Hippocampal formation (tissue), 2 donors: ENCODE measurements around the gene LDLRAD3.
"Not testable (repeated sequence)": the region's sequence is repeated elsewhere in the genome, so short reads cannot be mapped to it uniquely, and the experiment has no call there.

Experiments
- DNase-seq, 2 donors: peaks; one replicate each; lab custom pipeline; 2025; lab: John Stamatoyannopoulos, UW

Gene LDLRAD3

DNA sequence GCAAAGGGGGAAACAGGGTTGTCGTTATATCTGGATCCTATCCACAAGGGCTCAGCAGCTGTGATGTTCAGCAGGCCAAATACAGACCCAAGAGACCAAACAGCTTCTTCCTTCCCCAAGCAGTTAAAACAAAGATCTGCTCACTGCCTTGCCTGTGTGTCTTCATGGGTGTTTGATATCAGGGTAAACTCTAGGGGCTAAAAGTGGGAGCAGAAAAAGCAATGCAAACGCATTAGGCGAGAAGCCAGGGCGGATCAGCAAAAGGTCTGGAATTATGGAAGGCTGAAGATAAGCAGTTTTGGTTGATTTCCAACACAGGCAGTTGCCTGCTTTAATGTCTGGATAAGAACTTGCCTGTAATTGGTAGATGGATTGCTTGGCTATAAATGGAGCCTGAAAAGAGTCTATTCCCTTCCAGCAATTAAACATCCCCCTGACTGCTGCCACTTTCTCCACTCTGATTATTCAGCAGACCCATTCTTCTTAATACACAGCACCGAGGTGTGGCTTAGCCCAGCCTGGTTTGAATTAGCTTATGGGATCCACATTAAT, 219.1 kb downstream of the LDLRAD3 start:
- no peak for DNase-seq

DNA sequence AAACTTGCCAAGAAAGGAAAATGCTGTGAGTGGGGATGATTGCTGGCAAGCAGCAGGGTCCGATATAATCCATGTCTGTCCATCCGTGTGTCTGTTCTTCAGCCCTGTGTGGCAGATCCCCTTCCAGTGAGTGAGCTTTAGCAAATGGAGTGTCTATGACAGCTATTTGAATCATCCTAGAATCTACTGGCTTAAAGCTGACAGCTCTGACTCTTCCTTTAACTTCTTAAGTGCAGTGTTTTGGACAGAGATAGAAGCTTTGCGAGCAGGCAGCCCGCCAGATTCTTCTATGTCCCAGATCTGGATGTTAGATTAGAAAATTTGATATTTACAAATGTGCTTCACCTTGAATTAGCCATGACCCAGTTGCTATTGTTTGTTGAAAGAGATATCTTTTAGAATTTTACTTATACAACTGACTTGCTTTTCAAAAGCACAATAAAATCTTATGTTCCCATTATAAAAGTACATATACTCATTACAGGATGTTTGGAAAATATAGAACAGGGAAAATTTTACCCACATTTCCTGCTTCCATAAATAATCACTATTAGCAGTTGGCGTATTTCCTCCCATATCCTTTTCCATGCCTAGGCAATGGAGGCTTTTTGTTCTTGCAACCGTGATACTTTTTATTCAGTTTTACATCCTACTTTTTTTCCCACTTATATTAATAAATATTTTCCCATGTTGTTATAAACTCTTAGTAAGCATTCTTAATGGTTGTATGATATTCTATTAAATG, 220.8 kb downstream of the LDLRAD3 start:
- no peak for DNase-seq

DNA sequence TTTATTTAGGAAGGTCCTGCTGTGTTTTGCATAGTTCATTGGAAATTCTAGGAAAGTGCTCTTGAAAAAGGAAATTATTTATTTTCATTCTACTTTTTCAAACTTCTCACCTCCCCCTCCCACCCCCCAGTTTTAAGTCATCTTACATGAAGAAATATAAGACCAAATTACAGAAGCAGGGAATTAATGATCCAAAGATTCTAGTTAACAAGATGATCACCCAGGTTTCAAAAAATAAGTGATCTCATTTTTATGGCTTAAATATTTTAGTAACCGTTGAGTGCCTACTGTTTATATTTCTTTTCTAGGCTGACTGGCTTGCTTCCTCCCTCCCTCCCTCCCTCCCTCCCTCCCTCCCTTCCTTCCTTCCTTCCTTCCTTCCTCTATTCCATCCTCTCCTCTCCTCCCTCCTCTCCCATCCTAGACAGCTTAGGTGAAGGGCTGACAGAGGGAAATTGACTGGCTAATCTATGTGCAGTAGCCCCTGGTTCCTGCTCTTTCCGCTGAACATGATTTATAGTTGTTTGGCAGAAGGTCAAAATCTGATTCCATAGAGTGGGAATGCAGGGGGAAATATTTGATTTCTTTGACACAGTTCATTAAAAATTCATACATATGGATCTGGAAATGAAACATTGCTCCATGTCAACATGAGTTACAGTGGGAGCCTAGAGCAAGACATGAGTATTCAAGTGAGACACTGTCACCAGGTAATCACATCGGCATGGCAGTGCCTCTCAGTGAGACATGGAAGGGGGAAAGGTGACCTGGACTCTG, 221.9 kb downstream of the LDLRAD3 start:
- DNase-seq, result no peak

DNA sequence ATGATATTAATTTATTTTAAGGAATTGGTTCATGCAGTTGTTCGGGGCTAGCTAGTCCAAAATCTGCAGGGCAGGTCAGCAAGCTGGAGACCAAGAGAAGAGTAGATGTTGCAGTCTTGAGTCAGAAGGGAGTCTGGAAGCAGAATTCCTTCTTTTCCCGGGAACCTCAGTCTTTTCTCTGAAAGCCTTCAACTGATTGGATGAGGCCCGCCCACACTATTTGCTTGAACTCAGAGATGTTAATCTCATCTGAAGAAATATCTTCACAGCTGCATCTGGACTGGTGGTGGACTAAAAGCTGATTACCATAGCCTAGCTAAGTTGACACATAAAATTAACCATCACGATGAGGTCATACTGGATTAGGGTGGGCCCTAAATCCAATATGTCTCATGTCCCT, 223.2 kb downstream of the LDLRAD3 start:
- DNase-seq, result no peak

DNA sequence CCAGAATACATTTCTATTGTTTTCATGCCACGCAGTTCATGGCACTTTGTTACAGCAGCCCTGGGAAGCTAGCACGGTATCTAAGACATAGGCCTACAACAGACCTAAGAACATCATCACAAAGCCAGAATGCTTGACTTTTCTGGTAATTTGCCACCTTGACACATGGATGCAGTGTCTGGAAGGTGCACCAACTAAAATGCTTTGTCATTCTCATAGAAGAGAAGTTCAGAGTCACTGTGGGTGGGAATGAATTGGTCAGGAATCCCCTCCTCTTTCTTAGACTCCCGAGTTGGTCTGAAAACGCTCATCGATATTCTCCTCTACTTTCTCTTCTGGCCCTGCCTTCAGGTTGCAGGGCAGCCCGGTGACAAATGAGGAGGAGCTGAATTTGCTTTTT, 223.9 kb downstream of the LDLRAD3 start:
- DNase-seq, result no peak

DNA sequence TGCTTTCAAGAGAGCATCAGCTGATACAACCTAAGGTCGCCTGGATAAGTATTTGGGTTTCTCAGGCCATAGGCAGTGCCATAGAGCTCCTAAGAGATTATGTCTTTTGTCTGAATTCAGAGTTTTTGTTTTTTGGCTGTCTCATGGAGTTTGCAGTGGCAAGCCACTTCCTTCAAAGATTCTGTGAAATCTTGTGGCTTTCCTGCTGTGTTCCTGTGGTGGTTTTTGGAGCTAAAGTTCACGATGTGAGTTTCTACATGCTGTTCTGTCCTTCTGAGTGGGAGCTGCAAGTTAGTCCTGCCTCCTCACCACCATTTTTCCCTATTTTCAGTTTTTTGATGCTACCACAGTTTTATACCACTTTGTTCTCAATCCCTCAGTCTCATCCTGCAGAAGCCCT, 234.0 kb downstream of the LDLRAD3 start:
- DNase-seq, result no peak

DNA sequence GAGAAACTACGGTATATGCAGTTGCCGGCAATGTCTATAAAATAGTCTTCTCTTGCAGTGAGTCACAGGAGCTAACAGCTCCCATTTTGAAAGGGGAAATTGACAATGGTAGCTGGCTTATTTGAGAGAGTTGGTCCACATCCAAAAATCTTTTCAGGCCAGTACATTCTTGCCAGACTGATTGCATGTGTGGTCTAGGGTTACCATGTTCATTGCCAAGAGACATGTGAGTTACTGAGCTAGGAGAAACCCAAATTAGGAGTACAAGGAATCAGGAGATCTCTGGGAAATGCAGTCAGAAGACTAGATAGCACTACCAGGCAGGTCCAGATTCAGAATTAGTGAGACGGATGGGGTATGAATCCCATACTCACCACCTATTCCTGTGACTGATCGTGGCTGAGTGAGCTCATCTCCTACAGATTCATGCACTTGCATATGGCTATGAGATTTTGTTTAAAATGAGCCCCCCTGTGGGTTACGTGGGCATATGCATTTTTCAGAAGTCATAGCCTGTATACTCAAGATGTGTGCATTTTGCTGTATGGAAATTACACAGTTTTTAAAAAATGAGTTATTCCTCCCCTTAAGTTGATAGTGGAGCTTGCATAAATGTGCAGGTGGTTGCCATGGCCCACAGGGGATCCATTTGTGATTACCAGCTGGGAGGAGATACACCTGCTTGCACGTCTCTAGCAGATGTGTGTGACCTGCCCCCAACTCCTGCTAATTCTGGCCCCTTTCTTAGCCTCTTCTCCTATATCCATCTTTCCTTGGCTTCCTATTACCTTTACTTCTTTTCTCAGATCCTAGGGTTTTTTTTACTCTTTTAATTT, 242.7 kb downstream of the LDLRAD3 start:
- no peak for DNase-seq

DNA sequence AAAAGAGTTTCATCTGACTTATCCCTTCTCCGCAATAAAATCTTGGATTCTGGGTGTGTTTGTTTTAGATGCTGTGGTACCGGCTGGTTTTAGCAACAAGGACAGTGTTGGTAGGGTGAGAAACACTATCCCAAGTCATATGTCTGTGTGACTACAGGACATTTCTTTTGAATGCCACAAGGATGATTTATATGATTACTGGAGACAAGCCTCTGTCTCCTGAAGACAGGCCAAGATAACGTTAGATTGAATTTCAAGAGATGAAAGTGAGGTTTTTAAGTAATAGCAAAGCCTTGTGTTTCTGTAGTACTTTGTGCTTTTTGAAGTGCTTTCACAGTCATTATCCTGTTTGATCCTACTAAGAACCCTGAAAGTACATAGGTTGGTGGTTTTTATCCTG, 243.8 kb downstream of the LDLRAD3 start:
- DNase-seq, result no peak

DNA sequence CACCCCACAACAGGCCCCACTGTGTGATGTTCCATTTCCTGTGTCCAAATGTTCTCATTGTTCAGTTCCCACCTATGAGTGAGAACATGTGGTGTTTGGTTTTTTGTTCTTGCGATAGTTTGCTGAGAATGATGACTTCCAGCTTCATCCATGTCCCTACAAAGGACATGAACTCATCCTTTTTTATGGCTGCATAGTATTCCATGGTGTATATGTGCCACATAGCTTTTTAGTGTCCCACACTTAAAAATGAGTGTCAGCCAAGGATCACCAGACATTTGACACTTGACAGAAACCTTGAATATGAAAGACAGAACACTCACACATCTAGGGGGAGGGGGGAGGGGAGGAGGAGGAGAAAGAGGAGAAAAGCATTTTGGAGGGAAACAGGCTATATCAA, 245.9 kb downstream of the LDLRAD3 start:
- not testable (repeated sequence) for DNase-seq

DNA sequence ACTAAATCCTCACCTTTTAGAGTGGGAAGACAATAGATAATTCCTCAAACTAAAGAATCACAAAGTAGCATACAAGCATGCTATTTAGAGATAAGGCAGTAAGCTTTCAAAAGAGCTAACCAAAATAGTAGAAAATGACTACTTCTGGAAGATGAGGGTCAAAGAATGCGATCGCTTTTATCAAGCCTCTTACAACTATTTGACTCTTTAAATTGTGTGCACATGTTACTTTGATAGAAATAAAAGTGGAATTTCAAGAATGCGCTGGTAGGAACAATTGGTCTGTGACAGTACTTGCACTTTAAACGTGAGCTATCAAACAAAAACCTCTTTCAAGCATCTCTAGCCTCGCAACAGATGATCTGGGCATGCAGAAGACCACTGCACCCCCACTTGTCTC, 248.1 kb downstream of the LDLRAD3 start:
- DNase-seq, result no peak

DNA sequence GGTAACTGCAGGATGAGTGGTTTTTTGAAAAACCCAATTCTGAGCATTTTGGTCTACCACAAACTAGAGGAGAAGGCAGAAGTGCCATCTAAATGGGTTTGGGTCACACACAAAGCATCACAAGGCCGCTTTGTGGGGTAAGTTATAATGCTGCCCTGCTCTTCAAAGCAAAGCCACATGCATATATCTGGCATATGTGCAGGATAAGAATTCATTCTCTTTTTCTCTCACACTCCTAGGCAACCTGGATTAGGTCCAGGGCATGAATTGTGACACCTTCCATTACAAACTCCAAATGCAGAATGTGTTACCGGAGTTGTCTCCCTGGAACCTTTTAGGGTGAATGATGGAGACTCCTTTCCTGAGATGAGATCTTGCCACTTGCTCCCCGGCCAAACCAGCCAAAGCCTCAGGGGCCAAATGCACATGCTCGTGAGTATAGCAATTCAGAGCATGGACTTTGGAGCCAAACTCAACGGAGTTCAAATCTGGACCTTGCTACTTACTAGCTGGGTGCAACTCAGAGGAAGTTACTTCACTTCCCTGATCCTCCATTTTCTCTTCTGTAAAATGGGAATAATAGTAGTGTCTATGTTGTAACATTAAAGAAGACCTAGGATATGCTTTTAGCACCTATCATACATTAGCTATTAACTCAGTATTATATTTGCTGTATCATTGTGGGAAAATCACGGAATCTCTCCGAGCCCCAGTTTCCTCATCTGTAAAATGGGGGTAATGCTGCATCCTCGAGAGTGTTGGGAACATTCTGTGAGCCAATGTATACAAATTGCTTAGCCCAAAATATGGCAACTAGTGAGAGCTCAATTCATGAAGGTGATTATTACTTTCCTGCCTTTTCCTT, 248.8 kb downstream of the LDLRAD3 start:
- DNase-seq, result no peak

DNA sequence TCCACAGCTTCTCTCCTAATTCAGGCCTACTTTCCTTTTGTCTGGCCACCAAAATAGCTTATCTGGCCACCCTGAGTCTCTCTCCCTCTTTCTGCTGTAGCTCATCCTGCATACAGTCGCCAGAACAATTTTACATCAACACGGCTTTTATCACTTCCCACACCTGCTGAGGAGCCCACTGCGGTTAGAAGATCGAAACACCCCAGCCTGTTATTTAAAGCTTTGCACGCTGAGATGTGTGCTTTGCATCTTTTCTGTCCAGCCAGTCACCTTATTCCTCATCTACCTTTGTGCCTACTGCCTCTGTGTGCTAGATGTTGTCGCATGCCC, 249.4 kb downstream of the LDLRAD3 start:
- no peak for DNase-seq

DNA sequence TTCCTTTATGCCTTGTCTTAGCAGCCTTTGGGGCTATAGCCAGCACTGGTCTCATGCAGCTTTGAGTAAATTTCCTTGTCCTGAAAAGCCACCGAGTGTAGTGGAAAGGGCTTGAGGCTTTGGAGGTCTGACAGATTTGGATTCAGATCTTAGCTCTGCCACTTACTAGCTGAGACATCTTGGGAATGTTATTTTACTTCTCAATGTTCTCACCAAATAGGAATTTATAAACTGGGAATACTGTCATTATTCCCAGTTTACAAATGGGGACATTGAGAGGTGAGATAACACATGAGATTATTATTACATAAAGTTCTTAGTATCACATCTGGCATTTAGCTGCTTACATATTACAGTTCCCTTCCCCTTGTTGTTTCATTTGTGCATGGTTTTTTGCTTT, 249.9 kb downstream of the LDLRAD3 start:
- DNase-seq, result no peak

DNA sequence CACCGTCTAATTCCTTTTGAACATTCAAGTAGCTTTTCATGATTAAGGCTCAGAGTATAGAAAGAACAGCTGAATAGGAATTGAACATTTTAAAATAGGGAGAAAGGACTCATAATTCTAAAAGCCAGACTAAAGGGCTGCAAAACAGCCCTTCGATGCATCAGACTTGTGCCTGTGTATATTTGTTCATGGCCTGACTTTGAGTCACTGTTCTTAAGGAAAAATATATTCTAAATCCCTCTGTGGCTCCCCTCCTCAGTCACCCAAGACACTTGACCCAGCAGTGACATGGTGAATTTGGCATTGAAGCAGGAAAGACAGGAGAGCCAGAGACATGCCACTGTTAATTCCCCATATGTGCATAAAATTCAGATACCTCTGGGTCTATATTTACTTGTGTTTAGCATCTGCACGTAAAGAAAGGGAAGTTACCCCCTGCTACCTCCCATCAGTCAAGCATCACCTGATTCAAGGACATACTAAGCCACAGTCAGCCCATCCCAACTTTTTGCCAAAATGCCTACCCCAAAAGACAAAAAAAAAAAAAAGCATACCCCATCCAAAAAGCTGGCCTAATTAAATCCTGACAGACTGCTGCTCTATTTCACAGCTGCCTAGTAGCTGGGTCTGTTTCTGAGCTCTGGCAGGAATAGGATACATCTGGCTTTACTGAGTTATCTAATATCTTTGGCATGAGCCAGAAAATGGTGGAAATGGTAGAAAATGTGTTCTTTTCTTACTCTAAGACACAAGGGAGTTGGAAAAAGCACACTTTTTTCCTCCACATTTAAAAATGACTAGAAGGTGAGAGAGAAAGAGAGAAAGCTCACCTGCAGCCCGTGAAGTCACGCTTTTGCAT, 251.9 kb downstream of the LDLRAD3 start:
- no peak for DNase-seq

DNA sequence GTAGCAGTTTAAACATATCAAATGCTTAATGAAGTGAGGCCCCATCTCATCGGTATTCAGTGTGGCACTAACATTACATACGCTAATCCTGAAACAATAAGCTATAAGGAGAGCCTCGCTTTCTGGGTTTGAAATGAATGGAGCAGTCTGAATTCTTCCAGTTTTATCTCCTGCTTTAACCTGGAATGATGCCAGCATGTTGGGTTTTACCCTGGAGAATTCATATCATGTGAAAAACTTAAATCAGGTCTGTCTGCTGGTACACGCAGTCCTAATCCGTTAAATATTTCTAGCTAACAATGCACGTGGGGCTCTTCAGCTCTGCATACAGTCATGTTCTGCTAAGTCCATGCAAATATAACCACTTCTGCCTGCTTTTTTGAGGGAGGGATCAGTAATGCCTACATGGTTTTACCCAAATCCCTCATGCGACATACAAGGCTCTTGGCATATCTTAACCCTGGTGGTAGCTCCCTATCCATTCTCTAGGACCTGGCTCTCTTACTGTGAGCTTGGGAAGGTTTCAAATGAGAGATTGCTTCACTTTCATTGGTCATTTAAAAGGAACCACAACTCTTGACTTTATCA, 252.6 kb downstream of the LDLRAD3 start:
- DNase-seq, result no peak

DNA sequence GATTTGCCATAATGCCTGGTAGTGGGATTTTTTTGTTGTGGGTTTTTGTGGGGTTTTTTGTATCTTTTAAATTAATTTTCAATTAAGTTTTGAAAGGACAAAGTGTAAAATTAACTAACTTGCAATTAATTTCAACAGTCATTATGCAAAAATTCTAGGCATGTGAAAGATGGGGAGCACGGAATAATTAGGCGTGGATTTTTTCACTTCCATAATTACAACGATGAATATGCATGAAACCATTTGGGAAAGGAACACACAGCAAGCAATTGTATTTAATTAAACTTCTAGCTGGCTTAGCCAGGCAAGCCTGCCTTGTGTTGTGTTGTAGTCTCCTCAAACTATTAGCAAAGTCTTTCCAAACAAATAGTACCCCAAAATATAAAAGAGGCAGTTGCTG, 257.5 kb downstream of the LDLRAD3 start:
- no peak for DNase-seq

DNA sequence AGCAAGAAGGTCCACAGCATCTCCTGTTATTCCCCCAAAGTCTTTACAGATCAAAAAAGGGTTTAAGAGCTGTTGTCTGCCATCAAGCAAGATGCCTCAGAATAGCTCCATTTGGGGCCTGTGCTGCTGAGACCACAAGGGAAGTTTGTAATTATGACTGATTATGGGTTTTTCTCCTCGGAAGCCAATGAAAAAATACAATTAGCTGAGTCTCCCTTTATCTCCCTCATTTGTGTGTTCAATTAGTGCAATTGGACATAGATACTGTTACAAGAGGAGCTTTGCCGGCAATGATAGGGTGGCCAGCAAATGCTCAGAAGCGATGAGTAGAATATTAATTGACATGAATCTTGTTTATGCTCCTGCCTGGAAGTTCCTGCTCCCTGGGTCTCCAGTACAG, 261.7 kb downstream of the LDLRAD3 start:
- DNase-seq, result no peak

DNA sequence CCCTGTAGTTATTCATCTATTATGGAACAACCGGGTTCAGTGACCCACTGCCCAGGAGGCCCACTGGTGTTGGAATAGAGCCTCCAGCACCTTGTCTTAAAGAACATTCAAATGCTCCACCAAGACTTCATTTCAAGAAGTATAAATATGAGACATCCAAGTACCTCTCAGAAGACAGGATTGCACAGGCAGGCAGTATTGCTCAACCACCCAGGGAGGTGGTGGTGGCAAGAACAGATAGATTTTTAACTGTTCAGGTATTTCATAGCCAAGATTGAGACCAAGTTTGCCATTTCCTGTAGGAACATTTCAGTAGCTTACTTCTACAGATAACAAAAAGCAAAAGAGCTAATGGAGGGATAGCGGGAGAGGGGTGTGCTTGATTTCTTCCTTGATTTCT, 266.7 kb downstream of the LDLRAD3 start:
- DNase-seq, result no peak

DNA sequence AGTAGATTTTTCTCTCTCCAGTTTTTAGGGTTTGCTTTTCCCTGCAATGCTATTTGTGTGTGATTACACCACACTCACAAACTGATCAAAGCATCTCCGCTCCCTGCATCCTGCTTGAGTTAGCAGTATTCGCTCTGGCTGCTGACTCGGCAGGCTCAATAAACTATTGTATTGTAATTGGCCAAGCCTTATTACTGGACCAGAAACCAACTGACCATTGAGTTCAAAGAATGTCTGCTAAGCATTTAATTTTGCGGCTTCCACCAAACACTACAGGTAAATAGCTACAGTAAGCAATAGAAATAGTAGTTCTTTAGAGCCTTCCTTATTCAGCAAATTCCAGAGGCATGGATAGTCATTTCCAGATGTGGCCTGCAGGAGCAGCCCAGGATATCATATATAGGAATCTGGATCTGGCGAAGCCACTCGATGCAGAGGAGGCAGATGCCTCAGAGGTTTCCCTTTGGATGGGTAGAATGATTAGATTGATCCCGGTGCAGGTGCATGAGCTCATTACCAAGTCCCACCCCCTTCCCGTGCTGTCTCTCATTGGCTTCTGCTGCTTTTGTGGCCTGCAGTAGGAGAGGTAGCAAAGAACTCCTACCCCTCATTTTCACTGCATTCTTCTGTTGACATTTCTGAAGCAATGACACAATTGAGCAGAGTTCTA, 268.0 kb downstream of the LDLRAD3 start:
- no peak for DNase-seq
